Keratinocyte (primary cell): ENCODE measurements around the gene ID4.

Source experiments
- EZH2 ChIP-seq: IDR thresholded peaks from one replicate; pipeline ENCODE4 v1.6.1; 2012; ENCODE audit warnings: inconsistent platforms, mild to moderate bottlenecking, low read length, moderate library complexity
- TF ChIP-seq, protein P1 (sequence below), 3 experiments: IDR thresholded peaks in 1 of 3; conservative IDR thresholded peaks in 1 of 3; optimal IDR thresholded peaks in 1 of 3; 2 replicates in 2 of 3; 3 replicates in 1 of 3; pipeline versions ENCODE3 to v1.5.1; 2011; ENCODE audit warnings: low read length in 3 of 3, mild to moderate bottlenecking in 3 of 3, moderate library complexity in 2 of 3, control low read depth in 1 of 3, inconsistent platforms in 1 of 3; ENCODE audit not compliant: insufficient read depth in 2 of 3; ENCODE audit errors: extremely low read depth in 1 of 3

DNA sequence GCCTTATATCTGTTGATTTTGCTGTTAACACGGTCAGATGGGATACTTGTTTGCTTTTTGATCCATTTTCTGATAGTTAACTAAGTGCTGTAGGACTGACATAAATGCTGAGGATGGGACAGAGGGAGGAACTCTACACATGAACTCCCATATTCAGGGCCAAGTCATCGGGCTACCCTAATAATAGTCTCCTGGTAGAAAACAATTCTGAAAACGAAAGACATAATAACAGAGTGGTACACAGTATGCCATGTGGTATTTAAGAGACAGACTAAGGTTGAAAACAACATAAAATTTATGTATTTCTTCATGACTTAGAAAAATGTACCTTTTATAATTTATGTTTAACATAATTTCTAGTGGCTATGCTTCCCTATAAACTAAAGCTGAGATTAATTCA lies 12.0 kb downstream of the ID4 start:
- TF ChIP-seq, protein P1, sequence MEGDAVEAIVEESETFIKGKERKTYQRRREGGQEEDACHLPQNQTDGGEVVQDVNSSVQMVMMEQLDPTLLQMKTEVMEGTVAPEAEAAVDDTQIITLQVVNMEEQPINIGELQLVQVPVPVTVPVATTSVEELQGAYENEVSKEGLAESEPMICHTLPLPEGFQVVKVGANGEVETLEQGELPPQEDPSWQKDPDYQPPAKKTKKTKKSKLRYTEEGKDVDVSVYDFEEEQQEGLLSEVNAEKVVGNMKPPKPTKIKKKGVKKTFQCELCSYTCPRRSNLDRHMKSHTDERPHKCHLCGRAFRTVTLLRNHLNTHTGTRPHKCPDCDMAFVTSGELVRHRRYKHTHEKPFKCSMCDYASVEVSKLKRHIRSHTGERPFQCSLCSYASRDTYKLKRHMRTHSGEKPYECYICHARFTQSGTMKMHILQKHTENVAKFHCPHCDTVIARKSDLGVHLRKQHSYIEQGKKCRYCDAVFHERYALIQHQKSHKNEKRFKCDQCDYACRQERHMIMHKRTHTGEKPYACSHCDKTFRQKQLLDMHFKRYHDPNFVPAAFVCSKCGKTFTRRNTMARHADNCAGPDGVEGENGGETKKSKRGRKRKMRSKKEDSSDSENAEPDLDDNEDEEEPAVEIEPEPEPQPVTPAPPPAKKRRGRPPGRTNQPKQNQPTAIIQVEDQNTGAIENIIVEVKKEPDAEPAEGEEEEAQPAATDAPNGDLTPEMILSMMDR (optimal IDR thresholded peaks at IDR 0.05 in 1 of 3, IDR thresholded peaks at IDR 0.05 in 1 of 3, conservative IDR thresholded peaks at IDR 0.05 in 1 of 3; ENCODE audit: extremely low read depth in 1 of 3, insufficient read depth in 2 of 3, low read length in 3 of 3), result no peak
- TF ChIP-seq EZH2, result no peak
